Heart left ventricle (tissue), 16 donors: ENCODE data around the gene ZNF354C. TPM values are rescaled to one million over a fixed set of nuclear protein-coding genes. Genes with fewer than 3 reads are reported as not detected.

Experiments
- ATAC-seq, 4 donors: fragments of 200-7000 bp; cut with Tn5 transposase; one replicate each; pipeline ENCODE4 v1.9.1; 2020 to 2022; ENCODE audit warnings: moderate library complexity in 4 of 4, mild to moderate bottlenecking in 3 of 4, moderate number of reproducible peaks in 1 of 4
- DNase-seq, 5 donors: peaks; one replicate each; pipeline ENCODE4 v3.0.0-alpha.2; 2020
- H3K27ac ChIP-seq, 12 donors: fragments of 200-600 bp; sonication (generic) in 4 of 12; one replicate each; pipeline versions ENCODE4 v1.5.0 to v1.8.0; 2016 to 2022; ENCODE audit warnings: mild to moderate bottlenecking in 2 of 12
- H3K27me3 ChIP-seq, 9 donors: fragments of 200-600 bp; sonication (generic) in 2 of 9; one replicate each; pipeline versions ENCODE4 v1.5.1 to v1.8.0; 2016 to 2022; ENCODE audit warnings: mild to moderate bottlenecking in 3 of 9
- H3K36me3 ChIP-seq, 9 donors: fragments of 200-600 bp; sonication (generic) in 2 of 9; one replicate each; pipeline versions ENCODE4 v1.5.0 to v1.8.0; 2018 to 2022; ENCODE audit warnings: mild to moderate bottlenecking in 2 of 9
- H3K4me1 ChIP-seq, 12 donors: fragments of 200-600 bp; sonication (generic) in 4 of 12; one replicate each; pipeline versions ENCODE4 v1.5.0 to v1.8.0; 2016 to 2022; ENCODE audit warnings: mild to moderate bottlenecking in 3 of 12
- H3K4me3 ChIP-seq, 12 donors: fragments of 200-600 bp; sonication (generic) in 4 of 12; one replicate each; pipeline versions ENCODE4 v1.5.0 to v1.8.0; 2017 to 2022; ENCODE audit warnings: mild to moderate bottlenecking in 9 of 12, moderate library complexity in 4 of 12
- H3K9me3 ChIP-seq, 12 donors: fragments of 200-600 bp; sonication (generic) in 4 of 12; one replicate each; pipeline versions ENCODE4 v1.5.0 to v1.8.0; 2016 to 2022; ENCODE audit warnings: mild to moderate bottlenecking in 1 of 12
- CTCF ChIP-seq, 12 donors: fragments of 200-600 bp; sonication (generic) in 4 of 12; IDR thresholded peaks; one replicate each; pipeline versions ENCODE4 v1.5.0 to v1.8.0; 2018 to 2022; ENCODE audit warnings: antibody characterized with exemption in 12 of 12, mild to moderate bottlenecking in 5 of 12
- POLR2A ChIP-seq, 2 donors: fragments of 450-650 bp; IDR thresholded peaks; one replicate each; pipeline ENCODE4 v1.6.1; 2017; ENCODE audit warnings: antibody characterized with exemption in 2 of 2, mild to moderate bottlenecking in 2 of 2, moderate library complexity in 2 of 2
- WGBS, 4 donors: extraction: QIAGEN DNeasy Blood & Tissue Kit in 2 of 4; methylation state at CpG; one replicate each; pipeline versions ENCODE4 v1.1.5 to v1.1.7; 2013 to 2018; 5-methylcytosine and 5-hydroxymethylcytosine counted together
- intact Hi-C, 10 donors: fragments of 100-400 bp; cut with DNase I; formaldehyde crosslinking; loops; one replicate each; pipeline versions ENCODE4 v1.11.1 to v1.14.2; 2022
- polyA plus RNA-seq, 2 donors: library from polyadenylated mRNA; stranded (reverse); fragments of 200-250 nt; gene quantifications; one replicate each; pipeline ENCODE4 v1.2.3, GENCODE V29; 2013
- total RNA-seq, 9 donors: library from RNA; depleted of rRNA in 2 of 9; stranded (reverse); fragments of >200 nt in 2 of 9; fragmentation: NEBNext Ultra II Directional in 3 of 9; extraction: Animal tissue kit (Norgen Biotek cat#: 25700) in 3 of 9; gene quantifications; one replicate each; pipeline versions ENCODE4 v1.1.0 to v1.2.4, GENCODE V29; 2016 to 2023
- donor health status: ischemic (EF 13 %, LVEDD 7.1; RV severe dilation, severe dysfunction).
- donor health status: healthy with polysubstance abuse.
- donor health status: DM: no; HTN: yes; CAD: no.
- donor health status: DM: no; HTN: no; CAD: no.
- donor health status: ischemic (EF 25% LVEDD 6.9; RV normal size, moderate dysfunction).
- donor health status: ischemic (EF 25% LVEDD 5.7; RV mildly dilated, moderate dysfunction).
- donor health status: healthy.
- donor health status: DM: yes; HTN: yes; CAD: no.
- donor health status: ischemic (EF 35%, LVEDD 5.7; RV mildly dilated, moderate dysfunction).
- donor health status: nonischemic (EF 11% LVEDD 7.7; RV severe dilation, severe dysfunction).
- donor health status: DM: yes; HTN: yes; CAD: no.
- donor health status: PGD.
- donor health status: ischemic (EF 29% LVEDD 5.4; RV normal size, mild dysfunction).
- donor health status: nonischemic (EF 23%, LVEDD 6.1; RV moderate dilation, normal function).

ZNF354C gene
- total and polyA plus RNA-seq, 11 donors: 1.3 to 5.7 (median 3.9) TPM

- TF ChIP-seq CTCF (IDR thresholded peaks at IDR 0.05) (no peak), POLR2A (IDR thresholded peaks at IDR 0.05) (no peak)
- peaks cover 0 to 9% (median 0%) of the 10 kb centered on the region in 9 donors for H3K36me3 ChIP-seq
- ATAC-seq (no peak), DNase-seq (no peak)
- WGBS, 4 donors: 89 to 94% (median 93%) methylated on average over 39 to 43 of the region's 43 CpGs
- peaks cover 0 to 3% (median 0%) of the 10 kb centered on the region in 9 donors for H3K27me3 ChIP-seq
- intact Hi-C loops: no loop called here
- no peak overlapping the region for H3K4me3 ChIP-seq
- H3K9me3 ChIP-seq: peaks cover 0 to 11% (median 0%) of the 10 kb centered on the region in 12 donors
- no peaks in the 10 kb centered on the region for H3K4me1 ChIP-seq
- no peak overlapping the region for H3K27ac ChIP-seq
Measured at GRCh38 chr5:179124853-179125788, 64.9 kb downstream of the ZNF354C start.

- DNase-seq: no peak
- peaks cover 0 to 3% (median 0%) of the 10 kb centered on the region in 9 donors for H3K27me3 ChIP-seq
- H3K4me1 ChIP-seq: no peaks in the 10 kb centered on the region
- intact Hi-C loops: no loop called here
- TF ChIP-seq POLR2A (IDR thresholded peaks at IDR 0.05): no peak
- no peak for TF ChIP-seq CTCF (IDR thresholded peaks at IDR 0.05)
- peaks cover 0 to 9% (median 0%) of the 10 kb centered on the region in 9 donors for H3K36me3 ChIP-seq
- H3K9me3 ChIP-seq: peaks cover 0 to 10% (median 0%) of the 10 kb centered on the region in 12 donors
- no peak overlapping the region for H3K4me3 ChIP-seq
- H3K27ac ChIP-seq: no peak overlapping the region
- WGBS, 4 donors: 78 to 92% (median 91%) methylated on average over 14 to 25 of the region's 25 CpGs
- no peak for ATAC-seq
Measured at GRCh38 chr5:179125789-179126505, 65.8 kb downstream of the ZNF354C start.

- H3K36me3 ChIP-seq: peaks cover 0 to 9% (median 0%) of the 10 kb centered on the region in 9 donors
- peaks cover 0 to 3% (median 0%) of the 10 kb centered on the region in 9 donors for H3K27me3 ChIP-seq
- no peak overlapping the region for H3K4me3 ChIP-seq
- intact Hi-C loops: no loop called here
- H3K27ac ChIP-seq: no peak overlapping the region
- H3K9me3 ChIP-seq: peaks cover 0 to 4% (median 0%) of the 10 kb centered on the region in 12 donors
- no peak for TF ChIP-seq POLR2A (IDR thresholded peaks at IDR 0.05)
- no peak for TF ChIP-seq CTCF (IDR thresholded peaks at IDR 0.05)
- 80 to 88% (median 84%) methylated on average over 8 to 14 of the region's 14 CpGs for WGBS, 4 donors
- no peaks in the 10 kb centered on the region for H3K4me1 ChIP-seq
- DNase-seq (no peak), ATAC-seq (no peak)
Measured at GRCh38 chr5:179126506-179126991, 66.4 kb downstream of the ZNF354C start.
